Measurements from ENCODE around the gene THNSL1.
"Not testable (repeated sequence)": the region's sequence is repeated elsewhere in the genome, so short reads cannot be mapped to it uniquely, and the experiment has no call there.

The THNSL1 gene, protein sequence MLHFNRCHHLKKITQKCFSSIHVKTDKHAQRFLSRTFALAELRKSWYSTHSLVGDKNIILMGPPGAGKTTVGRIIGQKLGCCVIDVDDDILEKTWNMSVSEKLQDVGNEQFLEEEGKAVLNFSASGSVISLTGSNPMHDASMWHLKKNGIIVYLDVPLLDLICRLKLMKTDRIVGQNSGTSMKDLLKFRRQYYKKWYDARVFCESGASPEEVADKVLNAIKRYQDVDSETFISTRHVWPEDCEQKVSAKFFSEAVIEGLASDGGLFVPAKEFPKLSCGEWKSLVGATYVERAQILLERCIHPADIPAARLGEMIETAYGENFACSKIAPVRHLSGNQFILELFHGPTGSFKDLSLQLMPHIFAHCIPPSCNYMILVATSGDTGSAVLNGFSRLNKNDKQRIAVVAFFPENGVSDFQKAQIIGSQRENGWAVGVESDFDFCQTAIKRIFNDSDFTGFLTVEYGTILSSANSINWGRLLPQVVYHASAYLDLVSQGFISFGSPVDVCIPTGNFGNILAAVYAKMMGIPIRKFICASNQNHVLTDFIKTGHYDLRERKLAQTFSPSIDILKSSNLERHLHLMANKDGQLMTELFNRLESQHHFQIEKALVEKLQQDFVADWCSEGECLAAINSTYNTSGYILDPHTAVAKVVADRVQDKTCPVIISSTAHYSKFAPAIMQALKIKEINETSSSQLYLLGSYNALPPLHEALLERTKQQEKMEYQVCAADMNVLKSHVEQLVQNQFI

DNA sequence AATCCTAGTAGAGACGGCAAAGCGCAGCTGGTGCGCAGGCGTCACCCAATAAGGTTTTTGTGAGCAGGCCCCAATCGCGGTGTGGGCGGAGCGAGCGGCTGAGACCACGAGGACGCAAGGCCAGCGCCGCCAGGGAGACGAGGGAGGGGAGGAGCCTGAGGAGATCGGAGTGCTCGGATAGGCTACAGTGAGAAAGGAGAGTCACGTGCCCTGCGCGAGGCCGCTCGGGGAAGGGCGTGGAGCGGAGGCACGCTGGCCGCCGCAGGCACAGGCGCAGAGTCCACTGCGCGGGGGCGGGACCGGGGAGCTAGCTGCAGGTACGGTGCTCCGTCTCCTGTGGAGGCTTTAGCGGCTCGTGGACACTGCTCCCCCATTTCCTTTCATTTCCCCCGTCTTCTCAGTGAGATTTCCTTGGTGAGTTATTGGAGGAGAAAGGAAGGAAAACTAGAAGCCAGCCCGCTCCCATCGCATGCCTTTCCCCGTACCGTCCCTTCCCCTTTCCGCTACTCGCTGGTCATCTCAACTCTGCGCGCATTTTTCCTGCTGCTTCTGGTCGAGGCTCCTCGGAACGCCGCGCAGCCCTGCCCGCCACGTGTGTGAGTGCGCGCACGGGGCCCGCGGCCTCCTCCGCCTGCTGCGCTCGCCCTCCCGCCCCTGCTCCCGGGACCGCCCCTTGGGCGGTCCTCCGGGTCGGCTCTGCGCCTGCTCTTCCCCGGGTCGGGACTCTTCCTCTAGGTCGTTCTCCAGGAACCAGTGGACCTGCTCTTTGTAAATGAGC lies at the start of gene THNSL1:
TSS of gene THNSL1 (plus strand) at position 237 of the 778 bp plus-strand sequence. CDS start 6,612 bp downstream, outside the sequence.
- DNase-seq (ENCODE audit: low read depth in 2 of 2): peak; percentile 98 to 99

DNA sequence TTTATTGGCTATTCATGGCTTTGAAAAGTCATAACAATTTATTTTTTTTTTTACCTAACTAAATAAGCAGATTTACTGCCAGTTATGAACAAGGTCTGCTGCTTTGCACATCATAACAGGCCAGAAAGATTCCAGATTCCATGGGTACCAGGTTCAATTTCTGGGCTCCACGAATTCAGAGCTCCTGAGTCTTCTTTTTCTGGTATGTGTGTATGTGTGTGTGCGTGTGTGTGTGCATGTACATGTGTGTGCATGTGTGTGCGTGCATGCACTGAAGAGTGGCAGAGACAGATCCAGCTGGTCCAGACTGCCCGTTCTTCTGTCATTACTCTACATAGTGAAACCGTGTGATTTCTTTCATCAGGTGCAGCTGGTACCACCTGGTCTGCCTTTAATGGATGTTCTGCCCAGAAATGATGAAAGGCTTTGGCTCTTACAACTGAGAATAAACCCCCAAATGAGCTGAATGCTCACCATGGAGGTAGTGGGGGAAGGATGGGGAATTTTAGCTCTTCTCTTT lies 49.4 kb upstream of the THNSL1 start:
- DNase-seq (ENCODE audit: low read depth in 2 of 2): no peak

DNA sequence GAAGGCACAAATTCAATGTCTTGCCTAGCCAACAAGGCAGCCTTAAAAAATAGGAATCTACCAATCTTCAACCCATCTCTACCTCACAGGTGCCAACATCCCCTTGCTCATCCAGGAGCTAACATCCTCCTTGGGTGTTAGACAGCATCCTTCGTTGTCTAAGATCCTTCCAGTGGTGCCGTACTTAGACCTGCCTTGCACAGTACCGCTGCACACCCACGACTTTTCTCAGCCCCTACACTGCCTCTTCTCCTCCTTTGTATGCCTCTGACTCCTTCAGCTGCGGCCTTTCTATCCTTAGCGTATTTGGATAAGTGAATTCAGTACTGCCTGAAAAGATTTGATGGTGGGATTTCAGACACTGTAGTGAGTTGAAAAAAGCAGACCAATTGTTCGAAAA lies 48.1 kb upstream of the THNSL1 start:
- no peak for DNase-seq (ENCODE audit: low read depth in 2 of 2)

DNA sequence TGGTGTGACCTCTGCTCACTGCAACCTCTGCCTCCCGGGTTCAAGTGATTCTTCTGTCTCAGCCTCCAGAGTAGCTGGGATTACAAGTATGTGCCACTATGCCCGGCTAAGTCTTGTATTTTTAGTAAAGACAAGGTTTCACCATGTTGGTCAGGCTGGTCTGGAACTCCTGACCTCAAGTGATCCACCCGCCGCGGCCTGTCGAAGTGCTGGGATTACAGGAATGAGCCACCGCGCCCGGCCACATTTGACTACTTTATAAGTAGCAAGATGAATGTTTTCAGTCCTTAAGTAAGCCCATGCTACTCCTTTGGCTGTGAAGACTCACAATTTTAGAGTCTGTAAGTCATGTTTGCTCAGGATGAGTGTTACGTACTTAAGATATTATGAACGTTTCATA lies 47.5 kb upstream of the THNSL1 start:
- not testable (repeated sequence) for DNase-seq (ENCODE audit: low read depth in 2 of 2)

DNA sequence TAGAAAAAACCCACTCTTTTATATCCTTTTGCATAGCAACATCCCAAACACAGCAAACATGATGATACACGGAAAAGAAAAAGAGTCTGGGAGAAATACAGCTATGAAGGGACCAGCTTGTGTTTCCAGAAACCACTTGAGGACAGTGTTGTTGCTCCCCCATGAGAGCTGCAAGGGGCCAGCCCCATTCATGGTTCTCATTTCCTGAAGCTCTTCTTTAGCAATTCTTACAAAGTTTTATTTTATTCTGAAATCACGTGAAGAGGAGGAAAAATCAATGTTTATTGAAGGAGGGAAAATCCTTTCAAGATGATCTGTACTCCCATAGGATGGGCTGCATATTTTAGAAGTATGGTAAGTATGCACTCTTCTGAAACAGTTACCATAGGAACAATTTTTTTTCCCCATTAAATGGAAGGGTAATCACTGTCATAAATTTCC lies 46.6 kb upstream of the THNSL1 start:
- DNase-seq (ENCODE audit: low read depth in 2 of 2): no peak

DNA sequence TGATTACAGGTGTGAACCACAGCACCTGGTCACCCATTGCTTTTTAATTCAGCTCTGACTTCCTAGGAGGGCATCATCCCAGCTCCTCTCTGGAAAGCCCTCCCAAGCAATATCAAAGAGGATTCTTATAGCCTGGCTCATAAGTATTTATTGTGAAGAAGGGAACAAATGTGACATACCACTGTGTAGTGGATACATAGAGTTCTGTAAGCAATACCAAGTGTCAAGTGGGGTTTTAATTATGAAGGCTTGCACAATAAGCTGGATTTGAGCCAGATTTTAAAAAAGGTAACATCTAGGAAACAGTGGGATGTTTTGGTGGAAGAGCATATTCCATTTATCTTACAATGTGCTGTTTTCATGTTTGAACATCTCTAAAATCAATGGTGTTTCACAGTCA lies 45.0 kb upstream of the THNSL1 start:
- DNase-seq (ENCODE audit: low read depth in 2 of 2): no peak

DNA sequence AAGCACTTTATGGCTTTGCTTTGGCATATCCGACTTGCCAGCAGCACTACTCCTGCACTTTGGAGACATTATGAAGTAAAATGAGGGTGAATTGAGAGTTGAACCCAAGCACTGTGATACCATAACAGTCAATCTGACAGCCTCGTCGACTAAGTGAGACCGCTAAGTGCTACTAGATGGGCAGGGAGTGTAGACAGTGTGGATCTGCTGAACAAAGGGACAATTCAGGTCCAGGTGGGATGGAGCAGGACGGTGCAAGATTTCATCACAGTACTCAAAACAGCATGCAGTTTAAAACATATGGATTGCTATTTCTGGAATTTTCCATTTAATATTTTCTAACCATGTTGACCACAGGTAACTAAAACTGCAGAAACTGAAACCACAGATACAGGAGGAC lies 43.2 kb upstream of the THNSL1 start:
- no peak for DNase-seq (ENCODE audit: low read depth in 2 of 2)

DNA sequence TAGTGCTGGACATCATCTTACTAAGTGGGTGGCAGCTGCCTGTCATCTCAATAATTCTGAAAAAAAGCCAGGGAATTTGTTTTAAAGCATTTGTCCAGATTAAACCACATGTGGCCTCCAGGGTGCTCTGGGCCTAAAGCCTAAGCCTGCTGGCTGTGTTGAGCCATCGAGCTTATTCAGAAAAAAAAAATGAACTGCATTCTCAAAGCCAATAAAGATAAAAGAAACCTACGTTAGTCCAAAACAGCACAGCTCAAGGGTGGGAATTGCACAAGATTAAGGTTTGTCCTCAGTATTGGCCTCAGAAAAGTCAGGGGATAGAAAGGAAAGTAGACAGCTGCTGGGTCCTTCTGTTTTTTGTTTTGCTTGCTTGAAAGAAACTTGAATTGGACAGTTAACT lies 41.4 kb upstream of the THNSL1 start:
- DNase-seq (ENCODE audit: low read depth in 2 of 2): no peak

DNA sequence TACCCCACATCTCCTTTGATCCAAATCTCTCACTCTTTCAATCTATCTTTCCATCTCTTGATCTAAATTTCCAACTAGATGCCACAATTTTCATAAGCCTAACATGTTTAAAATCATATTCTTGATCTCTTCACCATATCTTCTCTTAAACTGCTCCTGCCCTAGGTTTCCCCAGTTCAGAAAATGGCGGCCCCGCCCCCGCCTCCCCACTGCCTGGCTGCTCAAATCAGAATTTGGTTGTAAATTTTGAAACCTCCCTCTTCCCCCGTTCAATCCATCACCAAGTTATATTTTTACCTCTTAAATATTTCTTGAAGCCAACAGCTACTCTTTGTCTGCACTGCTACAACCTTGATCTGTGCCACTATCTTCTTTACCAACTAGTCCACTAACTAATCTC lies 36.7 kb upstream of the THNSL1 start:
- no peak for DNase-seq (ENCODE audit: low read depth in 2 of 2)

DNA sequence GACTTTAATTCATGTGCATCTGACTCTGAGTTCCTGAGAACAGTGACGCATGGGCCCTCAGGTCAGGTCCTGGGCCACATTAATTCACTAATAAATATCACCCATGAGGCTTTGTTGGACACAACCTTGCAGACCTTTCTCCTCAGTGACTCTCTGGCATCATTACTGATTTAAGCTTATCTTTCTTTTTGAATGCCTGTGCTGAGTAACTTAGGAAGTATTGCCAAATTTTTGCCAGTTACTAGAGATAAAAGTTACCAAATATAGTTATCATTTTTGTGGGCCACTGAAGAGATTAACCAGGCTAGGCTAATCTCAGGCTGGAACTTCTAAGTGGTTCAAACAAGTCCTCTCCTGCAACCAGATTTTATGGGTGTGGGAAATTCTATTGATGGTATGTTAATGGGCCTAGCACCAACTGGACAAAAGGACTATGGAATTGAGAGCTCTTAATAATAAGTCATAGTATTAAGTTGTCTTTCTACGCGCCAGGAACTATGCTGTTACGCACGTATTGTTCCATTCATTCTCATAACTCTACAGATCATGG lies 35.2 kb upstream of the THNSL1 start:
- DNase-seq (ENCODE audit: low read depth in 2 of 2): no peak

DNA sequence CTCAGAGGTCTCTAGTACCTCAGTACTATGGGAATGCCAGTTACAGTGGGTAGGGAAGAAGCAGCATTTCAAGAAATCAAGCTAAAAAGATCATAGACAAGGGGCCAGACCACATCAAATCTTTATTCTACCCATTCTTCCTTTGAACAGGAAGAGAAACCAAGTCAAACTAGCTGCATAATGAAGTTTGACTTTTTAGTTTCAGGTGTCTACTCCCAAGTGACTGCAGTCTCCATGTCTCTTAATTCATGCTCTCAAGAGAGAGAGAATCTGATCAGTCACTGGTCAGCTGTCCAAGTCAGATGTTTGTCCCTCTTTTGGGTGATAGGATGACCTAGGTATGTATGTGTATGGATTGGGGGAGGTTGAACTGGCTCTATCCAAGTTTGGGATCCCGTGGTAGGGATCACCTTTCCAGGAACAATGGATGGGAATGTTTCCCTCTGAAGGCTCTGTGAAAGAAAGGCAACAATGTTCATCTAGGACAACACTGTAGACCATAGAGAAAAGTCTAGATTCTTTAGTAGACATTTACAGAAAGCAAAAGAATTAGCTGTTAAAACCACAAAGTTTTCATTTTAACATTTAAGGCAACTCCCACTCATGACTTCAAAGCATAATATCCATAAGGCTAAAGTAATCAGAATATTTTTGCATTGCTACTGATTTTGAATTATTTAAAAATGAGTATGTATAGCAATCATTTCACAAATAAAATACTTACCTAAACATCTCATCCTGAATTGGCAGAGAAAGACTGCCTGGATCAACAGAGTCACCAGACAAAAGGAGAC lies 33.9 kb upstream of the THNSL1 start:
- DNase-seq (ENCODE audit: low read depth in 2 of 2): no peak

DNA sequence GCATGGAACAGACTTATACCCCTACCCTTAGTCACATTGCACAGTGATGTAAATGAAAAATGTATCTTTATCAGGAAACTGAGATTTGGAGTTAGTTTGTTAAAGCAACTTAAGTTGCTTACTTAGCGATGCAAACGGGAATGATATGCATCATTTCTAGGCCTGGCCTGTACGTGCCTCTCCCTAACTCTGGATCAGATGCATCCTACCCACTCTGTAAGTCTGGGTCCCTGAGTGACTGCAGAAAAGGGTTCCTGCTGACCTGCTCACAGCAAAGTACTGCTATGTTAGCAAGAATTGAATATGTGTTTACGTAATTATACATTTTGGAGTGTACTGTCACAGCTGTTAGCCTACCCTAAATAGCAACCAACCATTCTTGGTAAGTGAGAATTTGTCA lies 33.3 kb upstream of the THNSL1 start:
- no peak for DNase-seq (ENCODE audit: low read depth in 2 of 2)

DNA sequence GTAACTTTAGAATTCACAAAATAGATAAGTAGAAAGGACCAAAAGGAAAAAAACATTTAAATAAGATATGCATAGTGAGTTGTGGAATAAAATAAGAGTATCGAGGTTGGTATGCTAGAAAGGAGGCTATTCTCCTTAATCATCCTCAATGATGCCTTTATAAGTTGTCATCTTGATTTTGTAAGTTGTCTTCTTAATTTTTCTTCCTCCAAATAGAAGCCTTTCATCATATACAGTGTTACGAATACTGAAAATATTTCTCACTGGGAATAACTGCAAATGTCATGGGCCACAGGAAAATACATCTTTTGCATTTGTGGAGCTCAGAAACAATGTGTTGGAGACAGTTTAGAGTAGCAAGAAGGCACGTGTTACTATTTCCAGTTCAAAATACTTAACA lies 32.5 kb upstream of the THNSL1 start:
- no peak for DNase-seq (ENCODE audit: low read depth in 2 of 2)

DNA sequence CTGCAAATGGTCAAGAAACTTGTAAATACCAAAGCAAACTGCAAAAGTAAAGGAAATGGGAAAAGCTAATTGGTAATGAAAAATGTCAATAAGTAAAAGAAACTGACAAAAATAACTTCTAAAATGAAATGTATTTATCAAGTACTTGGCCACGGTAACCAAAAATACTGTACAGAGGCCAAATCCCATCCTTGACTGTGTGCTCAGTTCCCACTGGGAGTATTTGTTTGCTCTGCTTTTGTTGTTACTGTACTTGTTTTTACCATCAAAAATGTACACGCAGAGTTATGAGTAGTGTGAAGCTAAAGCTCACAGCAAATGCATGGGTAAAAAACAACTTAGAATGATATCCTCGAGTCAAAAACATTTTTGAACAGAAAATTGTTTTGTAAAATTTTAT lies 31.5 kb upstream of the THNSL1 start:
- no peak for DNase-seq (ENCODE audit: low read depth in 2 of 2)

DNA sequence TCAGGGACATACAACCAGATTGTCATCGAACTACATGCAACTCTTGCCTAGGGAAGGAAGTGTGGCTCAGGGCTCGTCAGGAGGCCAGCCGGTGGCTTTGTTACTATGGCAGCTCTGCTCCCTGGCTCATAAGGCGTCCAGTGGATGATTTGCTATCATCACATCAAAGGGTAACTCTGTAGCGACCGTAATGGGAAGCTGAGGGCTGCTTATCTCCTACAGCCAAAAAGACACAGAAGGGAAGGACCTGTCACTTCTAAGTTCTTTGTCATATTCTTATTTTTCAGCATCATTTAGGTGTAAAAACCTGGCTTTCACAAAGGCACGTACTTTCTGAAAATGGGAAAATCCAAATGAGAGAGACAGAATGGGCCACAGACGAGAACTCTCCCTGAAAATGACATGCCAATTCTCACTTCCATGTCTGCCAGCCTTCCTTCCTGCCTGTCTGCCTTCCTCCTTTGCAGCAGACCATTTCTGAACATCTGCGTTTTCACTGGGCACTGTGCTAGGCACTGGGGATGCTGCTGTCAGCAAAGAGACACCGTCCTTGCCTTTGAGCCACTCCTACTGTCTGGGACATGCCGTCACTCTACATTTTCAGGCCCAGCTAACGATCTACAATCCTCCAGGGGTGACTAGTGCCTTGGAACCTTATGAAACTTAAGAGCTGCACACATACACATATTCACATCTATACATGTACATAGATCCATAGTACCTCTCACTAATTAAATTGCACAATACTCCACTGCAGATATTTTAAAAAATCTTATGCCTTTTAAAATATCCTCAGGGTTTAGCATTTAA lies 27.4 kb upstream of the THNSL1 start:
- DNase-seq (ENCODE audit: low read depth in 2 of 2): no peak

DNA sequence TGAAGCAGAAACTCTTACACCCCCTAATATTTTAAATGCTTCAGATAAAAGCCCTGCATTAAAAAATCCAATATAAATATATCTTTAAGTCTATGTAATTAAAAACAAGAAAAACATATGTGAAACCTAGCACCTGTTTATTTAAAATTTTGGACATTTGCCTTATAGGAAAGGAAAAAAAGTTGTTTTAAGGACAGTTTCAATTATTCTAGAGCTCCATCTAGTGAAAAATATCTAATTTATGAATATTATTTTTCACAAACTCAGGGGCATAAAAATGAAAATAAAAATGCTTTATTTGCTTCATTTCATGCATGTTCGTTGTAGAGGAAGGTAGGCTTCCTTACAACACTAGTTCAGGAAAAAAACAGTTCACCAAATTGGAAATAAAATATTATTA lies 26.5 kb upstream of the THNSL1 start:
- no peak for DNase-seq (ENCODE audit: low read depth in 2 of 2)

DNA sequence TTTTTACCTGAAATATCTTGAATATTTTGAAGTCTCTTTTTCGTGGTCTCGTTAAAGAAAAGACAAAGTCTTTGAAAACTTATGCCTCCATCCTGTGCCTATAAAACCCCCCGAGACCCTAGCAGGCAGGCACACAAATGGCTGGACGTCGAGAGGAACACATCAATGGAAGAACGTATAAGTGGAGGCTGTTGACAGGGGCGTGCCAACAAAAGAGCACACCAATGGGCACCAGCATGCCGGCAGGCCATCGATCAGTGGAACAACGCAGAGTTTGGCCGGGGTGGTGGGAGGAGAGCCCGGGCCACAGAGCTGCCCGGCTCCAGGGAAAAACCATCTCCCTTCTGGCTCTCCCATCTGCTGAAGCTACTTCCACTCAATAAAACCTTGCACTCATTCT lies 25.1 kb upstream of the THNSL1 start:
- no peak for DNase-seq (ENCODE audit: low read depth in 2 of 2)

DNA sequence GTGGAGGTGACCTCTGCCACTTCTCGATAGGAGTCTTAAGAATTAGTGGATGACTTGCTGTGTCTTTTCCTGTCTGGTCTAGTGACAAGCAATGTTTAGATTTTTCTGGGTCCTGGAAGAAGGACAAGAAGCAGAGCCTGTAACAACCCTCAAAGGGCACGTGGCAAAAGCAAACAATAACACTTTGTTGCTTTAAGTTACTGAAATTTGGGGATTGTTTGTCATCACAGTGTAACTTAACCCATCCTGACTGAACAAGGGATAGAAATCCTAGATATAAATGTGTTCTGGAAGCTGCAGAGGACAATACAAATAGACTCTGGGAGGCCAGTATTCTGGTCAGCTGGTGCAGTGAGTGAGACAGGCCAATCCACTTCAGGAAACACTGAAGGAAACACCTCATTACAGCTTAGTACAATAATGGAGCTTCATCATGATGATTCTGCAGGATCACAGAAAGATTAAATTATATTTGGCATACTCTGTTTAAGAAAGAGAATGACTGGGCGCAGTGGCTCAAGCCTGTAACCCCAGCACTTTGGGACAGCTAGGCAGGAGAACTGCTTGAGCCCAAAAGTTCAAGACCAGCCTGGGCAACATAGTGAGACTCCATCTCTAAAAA lies 23.8 kb upstream of the THNSL1 start:
- DNase-seq (ENCODE audit: low read depth in 2 of 2): no peak

DNA sequence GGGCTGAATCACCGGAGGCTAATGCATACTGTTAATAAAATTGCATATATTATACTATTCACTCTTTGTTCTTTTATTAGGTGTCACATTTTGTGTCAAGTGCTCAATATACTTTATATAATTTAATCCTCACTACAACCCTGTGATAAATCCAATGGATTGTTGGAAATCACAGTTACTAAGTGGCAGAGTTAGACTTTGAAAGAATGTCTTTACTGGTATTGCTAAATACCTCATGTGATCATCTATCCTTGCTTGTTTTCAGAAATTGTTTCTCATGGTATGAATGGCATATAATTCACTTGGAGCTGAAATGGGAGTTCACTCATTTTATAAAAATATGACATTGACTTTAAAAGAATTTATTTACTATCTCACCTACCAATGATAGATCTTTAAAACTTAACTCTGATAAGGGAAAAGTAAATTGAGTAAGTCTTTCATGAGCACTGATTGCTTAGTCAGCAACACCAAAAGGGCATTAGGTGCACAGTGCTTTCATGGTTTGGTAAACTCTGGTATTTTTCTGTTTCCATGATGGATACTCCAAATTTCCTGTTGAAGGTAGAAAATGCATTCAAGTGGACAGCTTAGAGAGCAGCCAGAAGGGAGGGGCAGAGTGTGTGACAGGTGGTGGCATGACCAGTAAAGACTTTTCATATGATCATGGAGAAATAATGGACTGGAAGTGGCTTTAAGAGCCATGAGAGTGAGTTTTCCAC lies 23.0 kb upstream of the THNSL1 start:
- no peak for DNase-seq (ENCODE audit: low read depth in 2 of 2)

All from stimulated activated CD8-positive, alpha-beta memory T cell treated with anti-CD3 and anti-CD28 coated beads, Interleukin-7, amount 100 ng/mL, for 4 hours (primary cell).